ENCODE data around the gene RNF149. TPM values are rescaled to one million over a fixed set of nuclear protein-coding genes. Genes with fewer than 3 reads are reported as not detected.
A peak's percentile ranks its signal among the peaks of the same experiment; 100 is the strongest.

RNF149 gene
- total RNA-seq, 4 donors from 2014 or later, result 29.0 to 78.6 (median 44.4) TPM

DNA sequence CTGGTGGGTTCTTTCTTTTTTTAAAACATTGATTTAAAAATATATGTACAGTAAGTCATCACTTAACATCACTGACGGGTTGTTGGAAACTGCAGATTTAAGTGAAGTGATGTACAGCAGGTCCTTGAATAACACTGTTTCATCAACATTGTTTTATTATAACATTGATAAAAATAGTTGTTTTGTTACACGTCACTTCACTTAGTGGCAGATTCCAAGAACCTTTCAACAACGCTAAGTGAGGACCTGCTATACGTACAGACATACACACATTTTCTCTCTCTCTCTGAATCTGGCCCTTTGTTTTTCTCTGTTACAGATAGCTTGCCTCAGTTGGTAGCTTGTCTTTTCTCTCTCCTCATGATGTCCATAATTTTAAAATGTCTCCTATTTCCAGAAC lies 46.4 kb downstream of the RNF149 start:
- H3K36me3 ChIP-seq, result peaks cover 0 to 91% of the 10 kb centered on the region in 2 donors
- WGBS, 2 donors (ENCODE audit: low coverage in 1 of 2), result 78 to 94% methylated on average over 2 to 4 of the region's 4 CpGs
- no peak for TF ChIP-seq POLR2AphosphoS5 (IDR thresholded peaks at IDR 0.05)
- no peak for TF ChIP-seq POLR2A (IDR thresholded peaks at IDR 0.05)
- TF ChIP-seq CTCF (IDR thresholded peaks at IDR 0.05), result no peak
- TF ChIP-seq EP300 (IDR thresholded peaks at IDR 0.05), result no peak
- no peak for ATAC-seq
- H3K4me1 ChIP-seq, result no peaks in the 10 kb centered on the region
- H3K27me3 ChIP-seq, result no peaks in the 10 kb centered on the region
- no peak overlapping the region for H3K4me3 ChIP-seq
- H3K27ac ChIP-seq, result no peak overlapping the region
- no peaks in the 10 kb centered on the region for H3K9me3 ChIP-seq

GRCh38 chr2:101258804-101259203 lies 49.7 kb downstream of the RNF149 start:
- Histone ChIP-seq H3K9me3 (no peaks in the 10 kb centered on the region), H3K36me3 (peaks cover 0 to 58% of the 10 kb centered on the region in 2 donors), H3K4me1 (peaks cover 0 to 29% (median 11%) of the 10 kb centered on the region in 3 donors), H3K27ac (no peak overlapping the region), H3K27me3 (no peaks in the 10 kb centered on the region), H3K4me3 (no peak overlapping the region)
- TF ChIP-seq EP300 (IDR thresholded peaks at IDR 0.05), result no peak
- TF ChIP-seq POLR2AphosphoS5 (IDR thresholded peaks at IDR 0.05), result no peak
- TF ChIP-seq CTCF (IDR thresholded peaks at IDR 0.05), result no peak
- no peak for TF ChIP-seq POLR2A (IDR thresholded peaks at IDR 0.05)
- 100% methylated on average over 1 to 3 of the region's 8 CpGs for WGBS, 2 donors (ENCODE audit: low coverage in 1 of 2)
- no peak for ATAC-seq

DNA sequence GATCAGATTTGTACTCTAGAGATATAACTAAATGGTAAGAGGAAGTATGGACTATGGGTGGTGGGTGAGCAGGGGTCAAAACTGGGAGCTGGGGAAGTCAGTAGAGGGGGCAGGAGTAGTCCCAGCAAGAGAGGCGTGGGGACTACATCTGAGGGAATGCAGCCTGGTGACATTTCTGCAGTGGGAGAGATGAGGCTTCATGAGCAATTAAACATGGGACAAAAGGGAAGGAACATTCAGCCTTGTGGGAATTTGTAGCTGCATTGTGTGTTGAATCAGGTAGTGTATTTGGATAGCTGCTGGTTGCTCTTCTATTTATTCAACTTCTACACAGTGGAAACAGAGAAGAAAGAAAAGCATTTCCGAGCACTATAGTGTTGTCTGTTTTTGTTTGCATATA lies 52.2 kb downstream of the RNF149 start:
- no peak for TF ChIP-seq EP300 (IDR thresholded peaks at IDR 0.05)
- TF ChIP-seq POLR2A (IDR thresholded peaks at IDR 0.05), result no peak
- TF ChIP-seq POLR2AphosphoS5 (IDR thresholded peaks at IDR 0.05), result no peak
- TF ChIP-seq CTCF (IDR thresholded peaks at IDR 0.05), result no peak
- peaks cover 0 to 44% (median 15%) of the 10 kb centered on the region in 3 donors for H3K4me1 ChIP-seq
- H3K27me3 ChIP-seq, result no peaks in the 10 kb centered on the region
- 82 to 100% methylated on average over 2 of the region's 2 CpGs for WGBS, 2 donors (ENCODE audit: low coverage in 1 of 2)
- ATAC-seq, result no peak
- peaks cover 0 to 37% of the 10 kb centered on the region in 2 donors for H3K36me3 ChIP-seq
- H3K9me3 ChIP-seq, result no peaks in the 10 kb centered on the region
- no peak overlapping the region for H3K27ac ChIP-seq
- H3K4me3 ChIP-seq, result no peak overlapping the region

DNA sequence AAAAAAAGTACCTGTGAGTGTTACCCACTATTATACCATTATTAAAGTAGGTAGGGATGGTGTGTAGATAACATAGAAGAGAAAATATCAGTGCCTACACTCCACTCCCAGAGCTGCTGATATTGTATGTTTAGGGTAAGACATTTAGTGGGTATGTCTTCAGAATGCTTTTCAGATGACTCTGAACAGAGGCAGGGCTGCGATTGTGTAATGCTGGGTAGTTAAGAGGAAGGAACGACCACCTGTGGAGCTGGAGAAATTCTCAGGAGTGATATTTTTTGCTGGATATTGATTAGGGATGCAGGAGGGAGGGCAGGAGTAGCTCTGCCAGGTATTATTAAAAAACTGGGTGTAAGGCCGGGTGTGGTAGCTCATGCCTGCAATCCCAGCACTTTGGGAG lies 53.0 kb downstream of the RNF149 start:
- Histone ChIP-seq H3K27ac (no peak overlapping the region), H3K9me3 (no peaks in the 10 kb centered on the region), H3K4me3 (no peak overlapping the region), H3K36me3 (peaks cover 0 to 29% of the 10 kb centered on the region in 2 donors), H3K27me3 (no peaks in the 10 kb centered on the region), H3K4me1 (peaks cover 0 to 44% (median 15%) of the 10 kb centered on the region in 3 donors)
- 88 to 95% methylated on average over 2 of the region's 3 CpGs for WGBS, 2 donors (ENCODE audit: low coverage in 1 of 2)
- no peak for ATAC-seq
- TF ChIP-seq EP300 (IDR thresholded peaks at IDR 0.05) (no peak), POLR2A (IDR thresholded peaks at IDR 0.05) (no peak), CTCF (IDR thresholded peaks at IDR 0.05) (no peak), POLR2AphosphoS5 (IDR thresholded peaks at IDR 0.05) (no peak)

DNA sequence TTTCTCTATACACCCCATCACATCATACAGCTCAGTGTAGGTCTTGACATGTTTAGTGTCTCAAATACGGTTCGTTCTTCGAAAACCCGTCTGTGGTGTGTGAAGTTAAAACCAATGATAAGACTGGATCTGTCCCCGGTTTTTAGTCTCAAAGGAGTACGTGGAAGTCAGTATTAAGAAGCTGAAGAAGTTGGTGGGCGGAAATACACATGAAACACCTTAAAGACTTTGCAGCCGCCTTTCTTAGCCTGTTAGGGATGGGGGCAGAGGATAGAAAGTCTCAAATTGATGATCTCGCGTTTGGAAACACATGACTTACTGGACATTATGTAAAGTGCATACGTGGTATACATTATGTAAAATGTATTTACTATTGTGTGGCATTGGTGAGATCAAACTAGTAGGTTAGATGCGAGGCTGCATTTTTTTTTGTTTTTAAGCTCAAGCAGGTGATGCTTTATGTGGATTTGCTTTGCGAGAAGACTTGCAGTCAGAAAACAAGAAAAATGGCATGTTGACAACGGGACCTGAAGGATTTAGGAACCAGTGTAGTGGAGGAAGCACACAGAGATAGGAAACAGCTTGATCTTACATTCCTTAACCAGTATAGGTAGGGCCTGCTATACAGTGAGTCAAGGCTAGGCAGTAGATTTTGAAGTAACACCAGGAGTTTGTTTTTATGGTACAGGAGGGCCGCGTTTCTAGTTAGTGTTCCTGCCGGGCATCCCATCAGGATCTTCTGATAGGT lies 54.6 kb downstream of the RNF149 start:
- TF ChIP-seq POLR2AphosphoS5 (IDR thresholded peaks at IDR 0.05), result no peak
- no peak for TF ChIP-seq EP300 (IDR thresholded peaks at IDR 0.05)
- TF ChIP-seq CTCF (IDR thresholded peaks at IDR 0.05), result no peak
- TF ChIP-seq POLR2A (IDR thresholded peaks at IDR 0.05), result no peak
- Histone ChIP-seq H3K27ac (peak overlapping the region in 1 of 4 donors; percentile 97), H3K4me3 (peak overlapping the region; percentile 80 to 100), H3K4me1 (peaks cover 0 to 44% (median 15%) of the 10 kb centered on the region in 3 donors), H3K27me3 (no peaks in the 10 kb centered on the region), H3K36me3 (peaks cover 0 to 14% of the 10 kb centered on the region in 2 donors), H3K9me3 (no peaks in the 10 kb centered on the region)
- 21 to 24% methylated on average over 16 to 17 of the region's 17 CpGs for WGBS, 2 donors (ENCODE audit: low coverage in 1 of 2)
- ATAC-seq, result no peak
